B cell (primary cell): Measurements from ENCODE around the gene DRAXIN. TPM values are rescaled to one million over a fixed set of nuclear protein-coding genes. Genes with fewer than 3 reads are reported as not detected.
A peak's percentile ranks its signal among the peaks of the same experiment; 100 is the strongest.

ENCODE experiments used
- ATAC-seq: fragments of 200-7000 bp; cut with Tn5 transposase; one replicate; pipeline ENCODE4 v1.10.0; 2021; ENCODE audit warnings: low read depth, mild to moderate bottlenecking, moderate number of reproducible peaks, moderate library complexity
- CTCF ChIA-PET: fragments of 350-600 bp; sonication (Branson Sonifier 250); formaldehyde crosslinking; loops from one replicate; lab custom pipeline; 2021; ENCODE audit warnings: antibody characterized with exemption, inconsistent platforms; lab: Charles Lee
- POLR2A ChIA-PET: fragments of 350-600 bp; sonication (Branson Sonifier 250); formaldehyde crosslinking; loops from one replicate; lab custom pipeline; 2021; ENCODE audit warnings: antibody characterized with exemption; lab: Charles Lee
- DNase-seq: peaks from one replicate; pipeline ENCODE4 v3.0.0; 2013
- H2AFZ ChIP-seq: 2 replicates; pipeline ENCODE4 v1.6.1; 2012; ENCODE audit warnings: mild to moderate bottlenecking, low read depth, low read length; ENCODE audit not compliant: insufficient read depth, poor library complexity, severe bottlenecking
- H3K27ac ChIP-seq, 2 donors: 1 replicate in 1 of 2; 2 replicates in 1 of 2; pipeline ENCODE4 v1.5.1; 2012 to 2013; ENCODE audit warnings: low read length in 2 of 2, mild to moderate bottlenecking in 2 of 2, moderate library complexity in 1 of 2
- H3K27me3 ChIP-seq, 4 experiments: fragments of 200-600 bp in 1 of 4; sonication (generic) in 1 of 4; replicated peaks in 1 of 4; 1 replicate in 2 of 4; 2 replicates in 2 of 4; pipeline versions ENCODE4 v1.6.1 to v1.7.0; 2013 to 2016; ENCODE audit warnings: low read length in 3 of 4, mild to moderate bottlenecking in 2 of 4, mixed read lengths in 1 of 4, moderate library complexity in 1 of 4; ENCODE audit not compliant: insufficient read depth in 4 of 4, control insufficient read depth in 3 of 4; ENCODE audit errors: control extremely low read depth in 1 of 4
- H3K36me3 ChIP-seq, 2 experiments: replicated peaks in 1 of 2; 1 replicate in 1 of 2; 2 replicates in 1 of 2; pipeline versions ENCODE4 v1.6.1 to v1.7.1; 2013; ENCODE audit warnings: low read length in 1 of 2; ENCODE audit not compliant: insufficient read depth in 2 of 2, control insufficient read depth in 1 of 2; ENCODE audit errors: control extremely low read depth in 1 of 2, extremely low read depth in 1 of 2
- H3K4me1 ChIP-seq, 2 donors: fragments of 200-600 bp in 1 of 2; sonication (generic) in 1 of 2; 1 replicate in 1 of 2; 2 replicates in 1 of 2; pipeline versions ENCODE4 v1.5.1 to v1.6.1; 2013 to 2017; ENCODE audit warnings: low read length in 2 of 2; ENCODE audit not compliant: control insufficient read depth in 2 of 2, insufficient read depth in 2 of 2
- H3K4me2 ChIP-seq: replicated peaks from 2 replicates; pipeline ENCODE3; 2012; ENCODE audit warnings: mild to moderate bottlenecking, low read depth, low read length; ENCODE audit not compliant: poor library complexity, severe bottlenecking
- H3K4me3 ChIP-seq, 5 experiments: fragments of 200-600 bp in 1 of 5; sonication (generic) in 1 of 5; 1 replicate in 3 of 5; 2 replicates in 2 of 5; pipeline versions ENCODE4 v1.5.1 to v1.7.0; 2011 to 2016; ENCODE audit warnings: low read length in 4 of 5, mild to moderate bottlenecking in 4 of 5, low read depth in 2 of 5, control low read depth in 1 of 5, moderate library complexity in 1 of 5; ENCODE audit not compliant: insufficient read depth in 1 of 5; ENCODE audit errors: control extremely low read depth in 1 of 5, extremely low read depth in 1 of 5
- H3K79me2 ChIP-seq: fragments of 200-600 bp; sonication (generic); one replicate; pipeline ENCODE4 v1.6.0; 2016; ENCODE audit warnings: low read length; ENCODE audit not compliant: control insufficient read depth, insufficient read depth
- H3K9ac ChIP-seq: fragments of 200-600 bp; sonication (generic); 2 replicates; pipeline ENCODE4 v1.6.1; 2017; ENCODE audit warnings: mild to moderate bottlenecking, low read length, moderate library complexity
- H3K9me3 ChIP-seq, 3 donors: one replicate each; pipeline versions ENCODE4 v1.6.1 to v1.7.1; 2013; ENCODE audit warnings: low read length in 2 of 3; ENCODE audit not compliant: control insufficient read depth in 2 of 3, insufficient read depth in 1 of 3; ENCODE audit errors: control extremely low read depth in 1 of 3
- H4K20me1 ChIP-seq: 2 replicates; pipeline ENCODE4 v1.6.0; 2012; ENCODE audit warnings: mild to moderate bottlenecking, low read length; ENCODE audit not compliant: insufficient read depth, control insufficient read depth, poor library complexity, severe bottlenecking
- H3K27ac Mint-ChIP-seq: one replicate; pipeline ENCODE4 v1.8.0; 2021; ENCODE audit warnings: mixed read lengths
- H3K27me3 Mint-ChIP-seq: one replicate; pipeline ENCODE4 v1.8.0; 2021; ENCODE audit warnings: mixed read lengths
- H3K4me1 Mint-ChIP-seq: one replicate; pipeline ENCODE4 v1.8.0; 2021; ENCODE audit warnings: mixed read lengths
- H3K4me3 Mint-ChIP-seq: one replicate; pipeline ENCODE4 v1.8.0; 2021; ENCODE audit warnings: mixed read lengths
- H3K9me3 Mint-ChIP-seq: one replicate; pipeline ENCODE4 v1.8.0; 2022; ENCODE audit warnings: mixed read lengths; ENCODE audit not compliant: insufficient read depth
- CTCF ChIP-seq: fragments of 200-600 bp; IDR thresholded peaks from one replicate; pipeline ENCODE4 v1.8.0; 2022; ENCODE audit warnings: antibody characterized with exemption, mild to moderate bottlenecking
- EZH2 ChIP-seq: IDR thresholded peaks from 2 replicates; pipeline ENCODE4 v1.6.1; 2012; ENCODE audit warnings: borderline replicate concordance, low read depth, mild to moderate bottlenecking, moderate library complexity, low read length; ENCODE audit not compliant: insufficient read depth, poor library complexity, severe bottlenecking
- WGBS: methylation state at CpG from one replicate; pipeline ENCODE4 v1.1.5; 2013; ENCODE audit warnings: missing lambda C conversion rate; ENCODE audit not compliant: insufficient coverage; 5-methylcytosine and 5-hydroxymethylcytosine counted together
- intact Hi-C: fragments of 100-400 bp; cut with micrococcal nuclease; formaldehyde crosslinking; loops from one replicate; pipeline ENCODE4 v1.10.0; 2022
- polyA plus RNA-seq: library from polyadenylated mRNA; depleted of rRNA; stranded (reverse); fragments of >200 nt; gene quantifications from 2 replicates; pipeline ENCODE4 v1.2.3, GENCODE V29; 2012
- total RNA-seq, 2 donors: library from RNA; stranded (reverse); fragments of 120-200 nt in 1 of 2; gene quantifications; 1 replicate in 1 of 2; 2 replicates in 1 of 2; pipeline versions ENCODE4 v1.2.3 to v1.2.4, GENCODE V29; 2013 to 2022

Gene DRAXIN
- total and polyA plus RNA-seq, 2 donors (not counting 1 experiment from before 2014, with no cell fraction given), result 0.21 to 0.30 TPM

- Histone ChIP-seq H3K4me1 (peaks cover 33 to 42% of the 10 kb centered on the region in 2 donors), H3K4me3 (peak within 1 kb of the TSS; percentile 67 to 99 (median 98)), H3K36me3 (no peaks in the 10 kb centered on the region), H3K79me2 (peaks cover 5% of the 10 kb centered on the region), H3K9ac (peak within 1 kb of the TSS; percentile 98), H3K27me3 (no peaks in the 10 kb centered on the region), H3K4me2 (peak within 1 kb of the TSS; percentile 100), H3K9me3 (no peaks in the 10 kb centered on the region), H4K20me1 (no peaks in the 10 kb centered on the region), H3K27ac (peak within 1 kb of the TSS; percentile 14 to 83), H2AFZ (peak within 1 kb of the TSS; percentile 100)
- peak within 1 kb of the TSS; percentile 93 for H3K27ac Mint-ChIP-seq
- peak; percentile 90 for ATAC-seq
- H3K9me3 Mint-ChIP-seq, result no peaks in the 10 kb centered on the region
- ChIA-PET POLR2A (interaction anchor here (0.6 to 0.9 kb wide), 5 partner anchors 17 to 175 kb away, joined by 3 to 17 read pairs (median 3); partner anchors contain the start of genes CLCN6 and MTHFR), CTCF (interaction anchor here (0.7 to 4.0 kb wide), 10 partner anchors 11 to 699 kb away, joined by 3 to 39 read pairs (median 4); partner anchors contain the start of gene FBXO6)
- TF ChIP-seq EZH2 (no peak), CTCF (no peak)
- no peaks in the 10 kb centered on the region for H3K27me3 Mint-ChIP-seq
- H3K4me3 Mint-ChIP-seq, result peak within 1 kb of the TSS; percentile 97
- WGBS, result 4% methylated on average over 46 of the region's 59 CpGs
- peaks cover 42% of the 10 kb centered on the region for H3K4me1 Mint-ChIP-seq
- intact Hi-C loops, result loop anchor here (1.0 to 2.0 kb wide), 4 partner anchors 17 to 79 kb away; partner anchors contain the start of genes CLCN6 and FBXO6
- peak; percentile 94 for DNase-seq
Observed at GRCh38 chr1:11735854-11736745, 44.6 kb downstream of the DRAXIN start, which contains the start of gene AGTRAP. Gene AGTRAP (plus strand): TSS chr1:11736136. CDS start chr1:11736209, 73 bp downstream.
